ENCODE measurements around the gene HEATR3. TPM values are rescaled to one million over a fixed set of nuclear protein-coding genes. Genes with fewer than 3 reads are reported as not detected.

HEATR3 gene
- total and polyA plus RNA-seq, 2 of the 13 experiments (the other 11 are each of a cell fraction or from before 2014, with no cell fraction given), result 22.4 to 52.4 TPM

DNA sequence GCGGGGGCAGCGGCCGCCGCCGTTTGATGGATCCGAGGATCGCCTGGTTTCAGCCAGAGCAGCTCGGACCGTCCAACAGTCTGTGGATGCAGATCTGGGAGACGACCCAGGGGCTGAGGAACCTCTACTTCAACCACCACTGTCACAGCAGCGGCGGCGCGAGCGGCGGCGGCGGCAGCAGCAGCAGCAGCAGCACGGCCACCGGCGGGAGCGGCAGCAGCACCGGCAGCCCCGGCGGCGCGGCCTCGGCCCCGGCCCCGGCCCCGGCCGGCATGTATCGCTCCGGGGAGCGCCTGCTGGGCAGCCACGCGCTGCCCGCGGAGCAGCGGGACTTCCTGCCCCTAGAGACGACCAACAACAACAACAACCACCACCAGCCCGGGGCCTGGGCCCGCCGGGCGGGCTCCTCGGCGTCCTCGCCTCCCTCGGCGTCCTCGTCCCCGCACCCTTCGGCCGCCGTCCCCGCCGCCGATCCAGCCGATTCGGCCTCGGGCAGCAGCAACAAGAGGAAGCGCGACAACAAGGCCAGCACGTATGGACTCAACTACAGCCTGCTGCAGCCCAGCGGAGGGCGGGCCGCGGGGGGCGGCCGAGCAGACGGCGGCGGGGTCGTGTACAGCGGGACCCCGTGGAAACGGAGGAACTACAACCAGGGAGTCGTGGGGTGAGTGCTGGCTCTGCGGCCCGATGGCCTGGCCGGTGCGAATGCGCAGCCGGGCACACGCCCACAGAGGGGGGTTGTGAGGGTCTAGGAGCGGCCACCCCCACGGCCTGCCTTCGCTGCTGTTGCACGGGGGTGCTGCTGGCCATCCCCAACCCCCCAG is 88.0 kb downstream of the HEATR3 start (continued):
- TF ChIP-seq EED (CRISPR knock-in tag; IDR thresholded peaks at IDR 0.05) (peak; percentile 78), ZNF3 (CRISPR knock-in tag; IDR thresholded peaks at IDR 0.05) (no peak), ZNF777 (CRISPR knock-in tag; IDR thresholded peaks at IDR 0.05) (0 out of 2 replicates have a peak, but pooled peaks have one; percentile 8), ZNF720 (CRISPR knock-in tag; IDR thresholded peaks at IDR 0.05) (no peak), GTF2F1 (IDR thresholded peaks at IDR 0.05; ENCODE audit: low read length) (no peak), GPN1 (CRISPR knock-in tag; IDR thresholded peaks at IDR 0.05; ENCODE audit: borderline replicate concordance) (0 out of 2 replicates have a peak, but pooled peaks have one; percentile 68), SAP130 (CRISPR knock-in tag; IDR thresholded peaks at IDR 0.05; ENCODE audit: low read depth) (peak; percentile 42), ZFP82 (CRISPR knock-in tag; IDR thresholded peaks at IDR 0.05; ENCODE audit: borderline replicate concordance) (peak; percentile 17; the same call in 1 of the 2 replicates), KAT2B (IDR thresholded peaks at IDR 0.05; ENCODE audit: borderline replicate concordance, low read depth, low read length) (no peak), ATRX (CRISPR knock-in tag; IDR thresholded peaks at IDR 0.05; ENCODE audit: borderline replicate concordance) (no peak), ZNF597 (CRISPR knock-in tag; IDR thresholded peaks at IDR 0.05) (no peak), CREB1 (IDR thresholded peaks at IDR 0.05) (no peak), CREB1 (CRISPR knock-in tag; IDR thresholded peaks at IDR 0.05) (no peak), SRSF4 (IDR thresholded peaks at IDR 0.05; ENCODE audit: low read depth, low read length, poor library complexity, severe bottlenecking) (no peak), ZNF101 (CRISPR knock-in tag; IDR thresholded peaks at IDR 0.05; ENCODE audit: borderline replicate concordance, low read depth) (0 out of 2 replicates have a peak, but pooled peaks have one; percentile 4), SUZ12 (IDR thresholded peaks at IDR 0.05; ENCODE audit: low read depth, low read length) (no peak), BORCS8-MEF2B (CRISPR knock-in tag; IDR thresholded peaks at IDR 0.05) (no peak; the same call in 1 of the 2 replicates)
- TF ChIP-seq, protein P1, sequence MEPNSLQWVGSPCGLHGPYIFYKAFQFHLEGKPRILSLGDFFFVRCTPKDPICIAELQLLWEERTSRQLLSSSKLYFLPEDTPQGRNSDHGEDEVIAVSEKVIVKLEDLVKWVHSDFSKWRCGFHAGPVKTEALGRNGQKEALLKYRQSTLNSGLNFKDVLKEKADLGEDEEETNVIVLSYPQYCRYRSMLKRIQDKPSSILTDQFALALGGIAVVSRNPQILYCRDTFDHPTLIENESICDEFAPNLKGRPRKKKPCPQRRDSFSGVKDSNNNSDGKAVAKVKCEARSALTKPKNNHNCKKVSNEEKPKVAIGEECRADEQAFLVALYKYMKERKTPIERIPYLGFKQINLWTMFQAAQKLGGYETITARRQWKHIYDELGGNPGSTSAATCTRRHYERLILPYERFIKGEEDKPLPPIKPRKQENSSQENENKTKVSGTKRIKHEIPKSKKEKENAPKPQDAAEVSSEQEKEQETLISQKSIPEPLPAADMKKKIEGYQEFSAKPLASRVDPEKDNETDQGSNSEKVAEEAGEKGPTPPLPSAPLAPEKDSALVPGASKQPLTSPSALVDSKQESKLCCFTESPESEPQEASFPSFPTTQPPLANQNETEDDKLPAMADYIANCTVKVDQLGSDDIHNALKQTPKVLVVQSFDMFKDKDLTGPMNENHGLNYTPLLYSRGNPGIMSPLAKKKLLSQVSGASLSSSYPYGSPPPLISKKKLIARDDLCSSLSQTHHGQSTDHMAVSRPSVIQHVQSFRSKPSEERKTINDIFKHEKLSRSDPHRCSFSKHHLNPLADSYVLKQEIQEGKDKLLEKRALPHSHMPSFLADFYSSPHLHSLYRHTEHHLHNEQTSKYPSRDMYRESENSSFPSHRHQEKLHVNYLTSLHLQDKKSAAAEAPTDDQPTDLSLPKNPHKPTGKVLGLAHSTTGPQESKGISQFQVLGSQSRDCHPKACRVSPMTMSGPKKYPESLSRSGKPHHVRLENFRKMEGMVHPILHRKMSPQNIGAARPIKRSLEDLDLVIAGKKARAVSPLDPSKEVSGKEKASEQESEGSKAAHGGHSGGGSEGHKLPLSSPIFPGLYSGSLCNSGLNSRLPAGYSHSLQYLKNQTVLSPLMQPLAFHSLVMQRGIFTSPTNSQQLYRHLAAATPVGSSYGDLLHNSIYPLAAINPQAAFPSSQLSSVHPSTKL (CRISPR knock-in tag; IDR thresholded peaks at IDR 0.05), result no peak
- TF ChIP-seq, protein P2, sequence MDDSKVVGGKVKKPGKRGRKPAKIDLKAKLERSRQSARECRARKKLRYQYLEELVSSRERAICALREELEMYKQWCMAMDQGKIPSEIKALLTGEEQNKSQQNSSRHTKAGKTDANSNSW (CRISPR knock-in tag; IDR thresholded peaks at IDR 0.05; ENCODE audit: borderline replicate concordance), result no peak; the same call in 1 of the 2 replicates
- TF ChIP-seq, protein P3, sequence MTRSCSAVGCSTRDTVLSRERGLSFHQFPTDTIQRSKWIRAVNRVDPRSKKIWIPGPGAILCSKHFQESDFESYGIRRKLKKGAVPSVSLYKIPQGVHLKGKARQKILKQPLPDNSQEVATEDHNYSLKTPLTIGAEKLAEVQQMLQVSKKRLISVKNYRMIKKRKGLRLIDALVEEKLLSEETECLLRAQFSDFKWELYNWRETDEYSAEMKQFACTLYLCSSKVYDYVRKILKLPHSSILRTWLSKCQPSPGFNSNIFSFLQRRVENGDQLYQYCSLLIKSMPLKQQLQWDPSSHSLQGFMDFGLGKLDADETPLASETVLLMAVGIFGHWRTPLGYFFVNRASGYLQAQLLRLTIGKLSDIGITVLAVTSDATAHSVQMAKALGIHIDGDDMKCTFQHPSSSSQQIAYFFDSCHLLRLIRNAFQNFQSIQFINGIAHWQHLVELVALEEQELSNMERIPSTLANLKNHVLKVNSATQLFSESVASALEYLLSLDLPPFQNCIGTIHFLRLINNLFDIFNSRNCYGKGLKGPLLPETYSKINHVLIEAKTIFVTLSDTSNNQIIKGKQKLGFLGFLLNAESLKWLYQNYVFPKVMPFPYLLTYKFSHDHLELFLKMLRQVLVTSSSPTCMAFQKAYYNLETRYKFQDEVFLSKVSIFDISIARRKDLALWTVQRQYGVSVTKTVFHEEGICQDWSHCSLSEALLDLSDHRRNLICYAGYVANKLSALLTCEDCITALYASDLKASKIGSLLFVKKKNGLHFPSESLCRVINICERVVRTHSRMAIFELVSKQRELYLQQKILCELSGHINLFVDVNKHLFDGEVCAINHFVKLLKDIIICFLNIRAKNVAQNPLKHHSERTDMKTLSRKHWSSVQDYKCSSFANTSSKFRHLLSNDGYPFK (CRISPR knock-in tag; IDR thresholded peaks at IDR 0.05; ENCODE audit: borderline replicate concordance), result no peak
- TF ChIP-seq, protein P4, sequence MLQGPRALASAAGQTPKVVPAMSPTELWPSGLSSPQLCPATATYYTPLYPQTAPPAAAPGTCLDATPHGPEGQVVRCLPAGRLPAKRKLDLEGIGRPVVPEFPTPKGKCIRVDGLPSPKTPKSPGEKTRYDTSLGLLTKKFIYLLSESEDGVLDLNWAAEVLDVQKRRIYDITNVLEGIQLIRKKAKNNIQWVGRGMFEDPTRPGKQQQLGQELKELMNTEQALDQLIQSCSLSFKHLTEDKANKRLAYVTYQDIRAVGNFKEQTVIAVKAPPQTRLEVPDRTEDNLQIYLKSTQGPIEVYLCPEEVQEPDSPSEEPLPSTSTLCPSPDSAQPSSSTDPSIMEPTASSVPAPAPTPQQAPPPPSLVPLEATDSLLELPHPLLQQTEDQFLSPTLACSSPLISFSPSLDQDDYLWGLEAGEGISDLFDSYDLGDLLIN (CRISPR knock-in tag; IDR thresholded peaks at IDR 0.05; ENCODE audit: borderline replicate concordance), result peak; percentile 61; the same call in 1 of the 2 replicates

Measured in HepG2 (cell line).